HEK293 (cell line): ENCODE results near the gene C1orf174.
A peak's percentile ranks its signal among the peaks of the same experiment; 100 is the strongest.

ENCODE experiments used
- CTCF ChIA-PET: fragments of 350-600 bp; formaldehyde crosslinking; extraction: SDS; loops from one replicate; lab custom pipeline; 2021; ENCODE audit warnings: antibody characterized with exemption; lab: Yijun Ruan, JAX
- POLR2A ChIA-PET: fragments of 300-600 bp; formaldehyde crosslinking; extraction: SDS; loops from one replicate; lab custom pipeline; 2020; ENCODE audit warnings: antibody characterized with exemption, inconsistent platforms; lab: Yijun Ruan, JAX
- H3K27ac ChIP-seq: fragments of 200-500 bp; sonication (Bioruptor generic); 2 replicates; pipeline ENCODE4 v1.5.1; 2014; ENCODE audit warnings: low read depth, low read length, control low read depth, inconsistent platforms; ENCODE audit errors: extremely low read depth
- H3K36me3 ChIP-seq, 2 experiments: fragments of 200-500 bp in 1 of 2; sonication (Bioruptor generic) in 1 of 2; 1 replicate in 1 of 2; 2 replicates in 1 of 2; pipeline ENCODE4 v1.5.1; 2014 to 2017; ENCODE audit warnings: inconsistent platforms in 2 of 2, low read length in 2 of 2; ENCODE audit not compliant: control insufficient read depth in 2 of 2, insufficient read depth in 1 of 2
- H3K4me1 ChIP-seq: fragments of 200-500 bp; sonication (Bioruptor generic); 2 replicates; pipeline ENCODE4 v1.5.1; 2014; ENCODE audit warnings: mild to moderate bottlenecking, low read length, inconsistent platforms; ENCODE audit not compliant: control insufficient read depth, insufficient read depth
- H3K4me3 ChIP-seq: 2 replicates; pipeline ENCODE4 v1.5.1; 2011; ENCODE audit warnings: low read depth, mild to moderate bottlenecking, control low read depth, low read length, moderate library complexity
- H3K9me3 ChIP-seq: fragments of 200-500 bp; sonication (Bioruptor generic); 2 replicates; pipeline ENCODE4 v1.5.1; 2014; ENCODE audit warnings: low read depth, low read length, inconsistent platforms; ENCODE audit not compliant: control insufficient read depth, insufficient read depth
- BCL11B ChIP-seq: fragments of 450-650 bp; formaldehyde crosslinking; IDR thresholded peaks from 2 replicates; pipeline ENCODE4 v1.5.1; 2016; ENCODE audit warnings: low read depth, missing biosample characterization, missing genetic modification characterization
- KLF1 ChIP-seq: fragments of 450-650 bp; formaldehyde crosslinking; IDR thresholded peaks from 2 replicates; pipeline ENCODE4 v1.5.1; 2016; ENCODE audit warnings: missing biosample characterization, missing genetic modification characterization
- KLF9 ChIP-seq: fragments of 450-650 bp; formaldehyde crosslinking; IDR thresholded peaks from 2 replicates; pipeline ENCODE4 v1.5.1; 2016; ENCODE audit warnings: missing biosample characterization, missing genetic modification characterization, low read depth
- PBX3 ChIP-seq: sonication (generic); formaldehyde crosslinking; IDR thresholded peaks from 2 replicates; pipeline ENCODE4 v1.8.1; 2022; ENCODE audit warnings: mild to moderate bottlenecking, moderate library complexity, missing genetic modification reagents
- PRDM1 ChIP-seq: fragments of 450-650 bp; formaldehyde crosslinking; IDR thresholded peaks from 2 replicates; pipeline ENCODE4; 2016; ENCODE audit warnings: missing biosample characterization, missing genetic modification characterization
- YY1 ChIP-seq: fragments of 450-650 bp; formaldehyde crosslinking; IDR thresholded peaks from 2 replicates; pipeline ENCODE4 v1.5.1; 2018; ENCODE audit warnings: missing biosample characterization, missing genetic modification characterization
- ZBTB44 ChIP-seq: fragments of 450-650 bp; IDR thresholded peaks from 2 replicates; pipeline ENCODE4 v1.5.1; 2018; ENCODE audit warnings: missing biosample characterization, mild to moderate bottlenecking, missing genetic modification characterization
- ZFHX2 ChIP-seq: fragments of 450-650 bp; formaldehyde crosslinking; conservative IDR thresholded peaks from 2 replicates; pipeline ENCODE4 v1.5.1; 2016; ENCODE audit warnings: missing biosample characterization, missing genetic modification characterization
- ZIC2 ChIP-seq: fragments of 450-650 bp; formaldehyde crosslinking; IDR thresholded peaks from 2 replicates; pipeline ENCODE4 v1.5.1; 2016; ENCODE audit warnings: missing biosample characterization, missing genetic modification characterization
- ZNF146 ChIP-seq: fragments of 450-650 bp; formaldehyde crosslinking; IDR thresholded peaks from 2 replicates; pipeline ENCODE4 v1.5.1; 2016; ENCODE audit warnings: missing biosample characterization, missing genetic modification characterization
- ZNF248 ChIP-seq: fragments of 450-650 bp; formaldehyde crosslinking; IDR thresholded peaks from 2 replicates; pipeline ENCODE4 v1.5.1; 2017; ENCODE audit warnings: missing biosample characterization, missing genetic modification characterization
- ZNF26 ChIP-seq: fragments of 450-650 bp; formaldehyde crosslinking; IDR thresholded peaks from 2 replicates; pipeline ENCODE4 v1.5.1; 2016; ENCODE audit warnings: missing biosample characterization, missing genetic modification characterization
- ZNF555 ChIP-seq: fragments of 450-650 bp; formaldehyde crosslinking; conservative IDR thresholded peaks from 2 replicates; pipeline ENCODE4 v1.5.1; 2017; ENCODE audit warnings: missing biosample characterization, mild to moderate bottlenecking, missing genetic modification characterization, inconsistent platforms
- ZNF561 ChIP-seq: fragments of 450-650 bp; IDR thresholded peaks from 2 replicates; pipeline ENCODE4 v1.5.1; 2018; ENCODE audit warnings: missing biosample characterization, missing genetic modification characterization, borderline replicate concordance
- ZNF747 ChIP-seq: fragments of 450-650 bp; formaldehyde crosslinking; IDR thresholded peaks from 2 replicates; pipeline ENCODE4 v1.5.1; 2016; ENCODE audit warnings: missing biosample characterization, missing genetic modification characterization
- ZSCAN18 ChIP-seq: fragments of 450-650 bp; formaldehyde crosslinking; IDR thresholded peaks from 2 replicates; pipeline ENCODE4 v1.5.1; 2016; ENCODE audit warnings: missing biosample characterization, missing genetic modification characterization

The C1orf174 gene

GRCh38 chr1:3905953-3906671 lies 6.0 kb upstream of the C1orf174 start:
- Histone ChIP-seq H3K4me1 (no peaks in the 10 kb centered on the region), H3K9me3 (no peaks in the 10 kb centered on the region), H3K27ac (no peak overlapping the region), H3K4me3 (no peak overlapping the region), H3K36me3 (no peaks in the 10 kb centered on the region)
- CTCF ChIA-PET = interaction anchor here (0.6 kb wide), 1 partner anchor 242 kb away, joined by 4 read pairs; no protein-coding TSS in a partner anchor
- POLR2A ChIA-PET = no interaction called here
- TF ChIP-seq ZNF146 (tag by site-specific recombination) (no peak), ZNF561 (tag by site-specific recombination) (peak; percentile 79; the same call in 1 of the 2 replicates), ZNF26 (tag by site-specific recombination) (no peak), KLF9 (tag by site-specific recombination) (peak; percentile 53; the same call in 1 of the 2 replicates), ZIC2 (tag by site-specific recombination) (peak; percentile 60), ZBTB44 (tag by site-specific recombination) (peak; percentile 53; the same call in 1 of the 2 replicates), ZNF248 (tag by site-specific recombination) (no peak), KLF1 (tag by site-specific recombination) (peak; percentile 70)

GRCh38 chr1:3905266-3905952 lies 5.3 kb upstream of the C1orf174 start:
- no peaks in the 10 kb centered on the region for H3K4me1 ChIP-seq
- no peaks in the 10 kb centered on the region for H3K36me3 ChIP-seq
- POLR2A ChIA-PET = no interaction called here
- H3K9me3 ChIP-seq = no peaks in the 10 kb centered on the region
- TF ChIP-seq ZFHX2 (tag by site-specific recombination) (no peak), BCL11B (tag by site-specific recombination) (no peak), ZNF555 (tag by site-specific recombination) (no peak), ZNF747 (tag by site-specific recombination) (no peak), PRDM1 (tag by site-specific recombination) (no peak), YY1 (no peak), ZSCAN18 (tag by site-specific recombination) (no peak)
- CTCF ChIA-PET = interaction anchor here (0.6 to 0.7 kb wide), 2 partner anchors 241 to 338 kb away, joined by 3 to 4 read pairs; no protein-coding TSS in a partner anchor
- no peak overlapping the region for H3K27ac ChIP-seq
- H3K4me3 ChIP-seq = no peak overlapping the region

- no peaks in the 10 kb centered on the region for H3K36me3 ChIP-seq
- no peak overlapping the region for H3K4me3 ChIP-seq
- no peak overlapping the region for H3K27ac ChIP-seq
- CTCF ChIA-PET = interaction anchor here (0.7 kb wide), 1 partner anchor 337 kb away, joined by 3 read pairs; no protein-coding TSS in a partner anchor
- H3K4me1 ChIP-seq = no peaks in the 10 kb centered on the region
- POLR2A ChIA-PET = no interaction called here
- TF ChIP-seq PBX3 (CRISPR knock-in tag) (no peak), ZBTB44 (tag by site-specific recombination) (no peak)
- H3K9me3 ChIP-seq = no peaks in the 10 kb centered on the region
Observed at GRCh38 chr1:3904843-3905185, 4.7 kb upstream of the C1orf174 start.
